B cell (primary cell): Measurements from ENCODE around the gene LMO1.

Experiments used
- CTCF ChIP-seq: fragments of 200-600 bp; IDR thresholded peaks from one replicate; pipeline ENCODE4 v1.8.0; 2022; ENCODE audit warnings: antibody characterized with exemption, mild to moderate bottlenecking
- EZH2 ChIP-seq: IDR thresholded peaks from 2 replicates; pipeline ENCODE4 v1.6.1; 2012; ENCODE audit warnings: borderline replicate concordance, low read depth, mild to moderate bottlenecking, moderate library complexity, low read length; ENCODE audit not compliant: insufficient read depth, poor library complexity, severe bottlenecking

- no peak for TF ChIP-seq CTCF
- no peak for TF ChIP-seq EZH2
Measured at GRCh38 chr11:8207080-8208000, 56.3 kb downstream of the LMO1 start.
